ENCODE measurements around the gene DPF1.

GRCh38 chr19:38206006-38206745, 17.8 kb downstream of the DPF1 start:
- TF ChIP-seq CTCF (IDR thresholded peaks at IDR 0.05) (no peak), POLR2A (IDR thresholded peaks at IDR 0.05) (no peak)

Data from esophagus squamous epithelium (tissue), 4 donors.